Right lobe of liver (tissue), 4 donors: ENCODE data around the gene MKNK1.

Source experiments
- CTCF ChIP-seq, 4 donors: fragments of 200-600 bp in 3 of 4; fragments of 450-650 bp in 1 of 4; IDR thresholded peaks; one replicate each; pipeline versions ENCODE4 v1.5.1 to v1.8.0; 2016 to 2022; ENCODE audit warnings: antibody characterized with exemption in 4 of 4, mild to moderate bottlenecking in 2 of 4
- POLR2A ChIP-seq: fragments of 450-650 bp; IDR thresholded peaks from one replicate; pipeline ENCODE4 v1.6.1; 2017; ENCODE audit warnings: antibody characterized with exemption, mild to moderate bottlenecking
- donor health status: DM: no; HTN: no; CAD: no.
- donor health status: DM: no; HTN: no; CAD: no.
- donor health status: DM: no; HTN: yes; CAD: no.

DNA sequence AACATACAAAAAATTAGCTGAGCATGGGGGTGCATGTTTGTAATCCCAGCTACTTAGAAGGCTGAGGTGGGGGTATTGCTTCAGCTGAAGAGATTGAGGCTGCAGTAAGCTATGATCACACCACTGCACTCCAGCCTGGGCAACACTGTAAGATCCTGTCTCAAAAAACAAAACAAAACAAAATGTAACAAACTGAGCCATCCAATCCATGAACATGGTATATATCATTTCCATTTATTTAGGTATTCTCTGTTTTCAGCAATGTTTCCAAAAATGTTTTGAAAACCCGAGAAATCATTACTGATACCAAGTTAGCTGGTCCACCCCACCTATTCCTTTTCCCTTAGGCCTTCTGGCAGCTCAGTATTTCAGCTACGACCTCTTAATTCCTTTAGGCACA is 45.7 kb upstream of the MKNK1 start:
- TF ChIP-seq POLR2A (no peak), CTCF (IDR thresholded peaks at IDR 0.05) (no peak)
